SH-SY5Y (cell line): ENCODE measurements around the gene DLX4.

Experiments used
- GATA2 ChIP-seq: IDR thresholded peaks from 2 replicates; pipeline ENCODE4 v1.6.1; 2011; ENCODE audit warnings: mild to moderate bottlenecking, low read depth, low read length
- GATA3 ChIP-seq: IDR thresholded peaks from 2 replicates; pipeline ENCODE4 v1.6.1; 2011; ENCODE audit warnings: low read depth, mild to moderate bottlenecking, low read length, moderate library complexity

DNA sequence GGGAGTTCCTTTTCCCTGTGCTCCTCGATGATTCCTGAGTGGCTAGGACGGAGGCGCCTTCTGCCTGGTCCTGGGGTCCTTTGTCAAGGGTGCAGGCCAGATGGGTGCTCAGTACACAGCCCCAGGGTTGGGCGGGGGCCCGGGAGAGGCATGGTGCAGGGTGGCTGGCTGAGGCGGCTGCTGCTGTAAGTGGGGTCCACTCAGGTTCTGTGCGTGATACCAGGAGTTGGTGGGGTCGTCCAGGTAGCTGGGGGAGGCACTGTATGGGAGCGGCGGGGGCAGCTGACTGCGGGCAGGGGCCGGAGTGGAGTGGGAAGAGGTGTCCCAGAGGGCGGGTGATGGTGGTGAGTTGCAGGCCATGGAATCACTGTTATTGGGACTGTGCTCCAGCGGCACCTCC is 22.4 kb downstream of the DLX4 start:
- TF ChIP-seq GATA2 (no peak), GATA3 (no peak)
